ENCODE measurements around the gene GPRIN2.

The GPRIN2 gene

DNA sequence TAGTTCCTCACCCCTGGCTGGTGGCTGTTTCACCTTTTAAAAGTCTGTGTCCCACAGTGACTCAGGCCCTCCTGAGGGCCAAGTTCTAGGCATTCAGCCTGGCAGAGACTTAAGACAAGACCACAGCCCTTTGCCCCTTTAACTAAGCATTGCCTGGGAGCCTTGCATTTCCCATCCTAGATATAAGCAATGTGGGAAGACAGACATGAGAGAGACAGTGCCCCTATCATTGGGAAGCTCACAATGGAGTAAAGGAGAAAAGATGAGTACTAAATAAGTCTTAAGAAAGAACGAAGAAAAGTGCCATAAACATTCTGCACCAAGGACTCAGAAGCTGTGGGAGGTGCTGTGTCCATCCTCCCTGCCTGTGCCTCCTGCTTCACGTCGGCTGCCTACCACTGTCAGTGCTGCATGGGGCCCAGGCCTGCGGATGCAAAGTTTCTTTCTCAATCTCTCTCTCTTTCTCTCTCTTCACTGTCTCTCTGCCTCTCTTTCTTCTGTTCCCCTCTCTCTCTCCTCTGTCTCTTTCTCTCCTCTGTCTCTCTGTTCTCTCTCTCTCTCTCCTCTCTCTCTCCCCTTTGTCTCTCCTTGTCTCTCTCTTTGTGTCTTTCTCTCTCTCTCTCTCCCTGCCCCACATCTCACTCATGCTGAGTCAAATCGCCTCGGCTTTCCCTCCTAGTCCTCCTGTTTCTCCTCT lies 21.5 kb downstream of the GPRIN2 start:
- peak; percentile 11 for DNase-seq

DNA sequence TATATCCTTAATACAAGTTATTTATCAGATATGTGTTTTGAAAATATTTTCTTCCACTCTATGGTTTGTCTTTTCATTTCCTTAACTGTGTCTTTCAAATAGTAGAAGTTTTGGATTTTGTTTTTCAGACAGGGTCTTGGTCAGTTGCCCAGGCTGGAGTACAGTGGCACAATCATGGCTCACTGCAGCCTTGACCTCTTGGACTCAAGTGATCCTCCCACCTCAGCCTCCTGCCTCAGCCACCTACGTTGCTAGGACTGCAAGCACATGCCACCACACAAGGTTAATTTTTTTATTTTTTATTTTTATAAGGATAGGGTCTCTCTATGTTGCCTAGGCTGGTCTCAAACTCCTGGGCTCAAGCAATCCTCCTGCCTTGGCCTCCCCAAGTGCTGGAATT lies 24.2 kb downstream of the GPRIN2 start:
- peak; percentile 21 for DNase-seq

DNA sequence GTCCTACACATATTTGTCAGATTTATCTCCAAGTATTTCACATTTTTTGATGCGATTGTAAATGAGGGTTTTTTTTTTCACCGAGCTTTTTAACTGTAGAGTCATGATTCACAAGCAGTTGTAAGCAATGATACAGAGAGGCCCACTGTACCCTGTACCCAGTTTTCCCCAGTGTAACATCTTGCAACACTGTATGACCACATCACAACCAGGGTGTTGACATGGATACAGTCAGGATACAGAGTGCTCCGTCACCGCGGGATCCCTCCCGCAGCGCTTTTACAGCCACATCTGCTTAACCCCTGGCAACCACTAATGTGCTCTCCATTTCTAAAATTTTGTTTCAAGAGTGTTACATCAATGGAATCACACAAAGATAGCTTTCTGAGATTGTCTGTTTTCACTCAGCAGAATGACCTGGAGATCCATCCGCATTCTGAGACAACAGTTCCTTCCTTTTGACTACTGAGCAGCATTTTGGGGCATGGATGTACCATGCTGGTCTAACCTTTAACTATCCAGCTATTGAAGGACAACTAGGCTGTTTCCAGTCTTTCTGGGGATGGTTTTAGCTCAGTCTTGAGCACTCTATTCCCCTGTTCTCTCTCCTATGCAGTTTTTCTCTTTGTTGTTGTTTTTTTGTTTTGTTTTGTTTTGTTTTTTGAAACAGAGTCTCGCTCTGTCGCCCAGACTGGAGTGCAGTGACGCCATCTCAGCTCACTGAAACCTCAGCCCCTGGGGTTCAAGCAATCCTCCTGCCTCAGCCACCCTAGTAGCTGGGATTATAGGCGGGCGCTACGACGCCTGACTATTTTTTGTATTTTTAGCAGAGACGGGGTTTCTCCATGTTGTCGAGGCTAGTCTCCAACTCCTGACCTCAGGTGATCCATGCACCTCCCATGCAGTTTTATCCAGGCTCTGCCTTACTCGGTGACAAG lies 25.9 kb downstream of the GPRIN2 start:
- DNase-seq = peak; percentile 19

DNA sequence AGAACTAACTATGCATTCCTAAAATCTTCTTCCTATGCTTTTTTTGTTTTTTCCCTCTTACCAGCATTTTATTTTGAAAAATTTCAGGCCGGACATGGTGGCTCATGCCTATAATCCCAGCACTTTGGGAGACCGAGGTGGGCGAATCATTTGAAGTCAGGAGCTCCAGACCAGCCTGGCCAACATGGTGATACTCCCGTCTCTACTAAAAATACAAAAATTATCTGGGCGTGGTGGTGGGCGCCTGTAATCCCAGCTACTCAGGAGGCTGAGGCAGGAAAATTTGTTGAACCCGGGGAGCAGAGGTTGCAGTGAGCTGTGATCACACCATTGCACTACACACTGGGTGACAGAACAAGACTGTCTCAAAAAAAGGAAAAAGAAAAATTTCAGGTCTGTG lies 26.7 kb downstream of the GPRIN2 start:
- DNase-seq = peak; percentile 3

DNA sequence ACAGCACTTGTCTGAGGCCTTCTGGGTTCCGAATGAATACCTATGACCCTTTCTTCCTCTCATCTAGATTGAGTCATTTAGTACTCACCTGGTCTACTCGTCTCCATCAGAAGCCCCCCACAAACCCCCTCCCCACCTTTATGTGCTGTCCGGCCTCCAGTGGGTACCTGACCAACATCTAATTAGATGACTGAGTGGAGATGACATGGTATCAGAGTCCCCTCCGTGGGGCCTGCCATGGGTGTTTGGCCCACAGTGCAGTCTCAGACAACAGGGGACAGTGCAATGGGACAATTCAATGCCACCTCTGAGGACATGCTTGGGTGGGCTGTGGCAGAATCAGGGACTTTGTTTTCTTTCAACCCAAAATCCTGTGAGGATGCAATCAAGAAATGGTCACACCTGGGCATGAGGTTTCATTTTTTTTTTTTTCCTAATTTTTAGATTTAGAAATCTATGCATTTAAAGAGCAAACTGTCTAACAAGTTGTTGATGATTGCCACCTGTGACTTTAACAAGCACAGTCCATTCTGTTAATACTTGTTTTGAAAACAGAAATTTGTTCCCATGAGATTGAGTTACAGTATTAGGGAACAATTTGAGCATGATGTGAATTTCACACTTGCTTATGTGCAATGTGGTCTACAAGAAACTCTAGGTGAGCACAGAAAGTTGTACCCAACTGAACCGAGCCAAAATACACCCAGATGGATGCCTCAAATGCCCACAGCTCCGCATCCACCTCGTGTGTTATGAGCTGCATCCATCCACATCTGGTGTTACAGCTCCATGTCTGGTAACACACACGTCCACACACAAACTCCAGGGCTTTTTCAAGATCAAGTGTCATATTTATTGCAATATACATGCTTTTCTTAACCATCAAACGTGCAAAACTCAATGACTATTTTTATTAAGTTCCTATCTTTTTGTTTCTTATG lies 27.5 kb downstream of the GPRIN2 start:
- DNase-seq = peak; percentile 29

DNA sequence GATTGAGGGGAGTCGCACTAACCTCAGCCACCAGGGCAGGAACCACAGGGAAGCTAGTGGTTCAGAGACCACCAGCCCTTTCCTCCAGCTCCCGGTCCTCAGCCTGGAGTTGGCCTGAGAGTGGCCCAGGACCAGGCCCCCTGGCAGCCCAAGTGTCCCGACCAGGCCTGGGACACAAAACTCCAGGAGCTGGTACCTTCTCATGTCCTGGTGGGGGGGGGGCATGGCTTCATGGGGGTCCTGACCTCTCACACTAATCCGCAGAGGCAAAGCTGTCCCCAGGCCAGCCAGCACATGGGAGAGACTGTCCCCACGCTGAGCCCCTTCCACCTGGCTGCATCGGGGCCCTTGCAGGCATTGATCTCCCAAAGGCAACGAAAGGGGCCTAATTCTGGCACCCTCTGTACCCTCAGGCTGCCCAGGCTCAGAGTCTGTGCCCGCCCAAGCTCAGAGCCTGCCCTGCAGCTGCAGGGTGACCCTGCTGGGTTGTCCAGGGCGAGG lies 28.2 kb downstream of the GPRIN2 start:
- peak; percentile 31 for DNase-seq

DNA sequence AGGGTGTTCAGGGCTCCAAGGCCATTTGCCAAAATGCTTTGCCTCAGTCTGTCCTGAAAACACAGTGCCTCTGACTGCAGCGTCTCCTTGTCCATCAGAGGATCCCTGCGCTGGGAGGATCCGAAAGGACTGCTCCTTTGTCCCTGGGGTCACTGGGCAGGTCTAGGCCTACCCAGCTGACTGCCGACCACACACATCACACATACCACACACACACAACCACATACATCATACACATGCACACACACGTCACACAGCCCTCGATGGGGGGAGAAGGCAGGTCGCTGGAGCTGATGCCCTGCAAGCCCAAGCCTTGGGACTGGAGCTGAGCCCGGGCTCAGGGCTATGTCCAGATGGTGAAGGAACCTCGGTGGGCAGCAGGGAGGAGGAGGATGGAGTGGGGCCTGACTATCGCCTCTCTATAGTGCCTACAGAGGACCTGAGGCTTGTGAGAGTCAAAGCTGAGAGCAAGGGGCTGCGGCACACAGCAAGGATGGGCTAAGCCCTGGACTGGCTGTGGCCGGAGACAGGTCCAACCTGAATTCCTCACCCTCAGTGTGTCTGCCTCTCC lies 29.1 kb downstream of the GPRIN2 start:
- peak; percentile 28 for DNase-seq

DNA sequence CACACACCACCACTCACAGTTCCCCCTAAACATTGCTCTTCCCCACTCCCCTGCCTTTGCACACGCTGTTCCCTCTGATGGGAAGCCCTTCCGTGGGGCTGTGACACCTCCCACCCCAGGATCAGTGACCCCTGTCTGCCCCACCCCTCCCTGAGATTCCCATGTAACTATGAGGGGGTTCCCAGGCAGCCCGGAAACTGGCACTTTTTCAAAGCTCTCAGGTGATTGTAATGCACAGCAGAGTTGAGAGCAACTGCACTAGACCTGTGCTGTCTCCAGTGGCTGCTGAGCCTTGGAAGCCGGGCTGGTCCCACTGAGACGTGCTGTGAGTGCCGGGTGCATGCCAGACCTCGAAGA lies 29.8 kb downstream of the GPRIN2 start:
- DNase-seq = peak; percentile 23

DNA sequence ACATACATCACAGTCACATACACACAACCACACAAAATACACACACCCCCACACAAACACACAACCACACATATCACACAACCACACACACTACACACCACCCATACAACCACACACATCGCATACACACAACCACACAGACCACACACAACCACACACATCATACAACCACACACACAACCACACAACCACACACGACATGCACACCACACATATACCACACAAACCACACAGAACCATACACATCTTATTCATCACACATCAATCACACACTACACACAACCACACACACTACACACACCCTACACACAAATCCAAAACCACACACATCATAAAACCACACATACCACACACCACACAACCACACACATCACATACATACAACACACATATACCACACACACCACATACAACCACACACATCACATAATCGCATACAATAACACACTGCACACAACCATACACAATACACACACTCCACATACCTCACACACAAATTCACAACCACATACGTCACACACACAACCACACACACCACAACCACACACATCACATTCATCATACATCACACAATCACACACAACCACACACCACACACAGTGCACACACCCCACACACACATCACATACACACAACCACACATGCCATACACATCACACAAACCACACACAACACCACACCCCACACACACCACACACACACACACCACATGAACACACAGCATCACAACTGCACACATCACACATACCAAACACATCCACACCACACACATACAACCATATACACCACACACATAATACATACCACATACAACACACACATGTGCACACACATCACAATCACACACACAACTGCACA lies 30.4 kb downstream of the GPRIN2 start:
- DNase-seq = peak; percentile 28

DNA sequence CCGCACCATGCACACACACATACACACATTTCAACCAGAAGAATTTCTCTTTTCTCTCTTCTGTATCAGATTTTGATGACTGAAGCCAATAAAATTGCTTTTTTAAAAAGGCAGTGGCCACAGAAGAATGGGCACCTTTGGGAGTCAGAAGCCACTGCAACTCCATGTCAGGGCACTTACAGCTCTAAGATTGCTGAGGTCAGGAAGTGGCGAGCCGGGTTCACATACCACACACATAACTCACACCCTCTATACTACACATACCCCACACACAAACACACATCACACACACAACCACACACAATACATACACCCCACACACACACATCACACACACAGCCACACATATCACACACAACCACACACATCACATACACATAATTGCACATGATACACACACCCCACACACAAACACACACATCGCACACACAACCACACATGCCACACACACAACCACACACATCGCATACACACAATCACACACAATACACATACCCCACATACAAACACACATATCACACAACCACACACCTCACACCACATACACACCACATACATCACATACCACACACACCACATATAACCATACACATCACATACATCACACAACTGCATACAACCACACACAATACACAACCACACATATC lies 31.2 kb downstream of the GPRIN2 start:
- DNase-seq = peak; percentile 7

DNA sequence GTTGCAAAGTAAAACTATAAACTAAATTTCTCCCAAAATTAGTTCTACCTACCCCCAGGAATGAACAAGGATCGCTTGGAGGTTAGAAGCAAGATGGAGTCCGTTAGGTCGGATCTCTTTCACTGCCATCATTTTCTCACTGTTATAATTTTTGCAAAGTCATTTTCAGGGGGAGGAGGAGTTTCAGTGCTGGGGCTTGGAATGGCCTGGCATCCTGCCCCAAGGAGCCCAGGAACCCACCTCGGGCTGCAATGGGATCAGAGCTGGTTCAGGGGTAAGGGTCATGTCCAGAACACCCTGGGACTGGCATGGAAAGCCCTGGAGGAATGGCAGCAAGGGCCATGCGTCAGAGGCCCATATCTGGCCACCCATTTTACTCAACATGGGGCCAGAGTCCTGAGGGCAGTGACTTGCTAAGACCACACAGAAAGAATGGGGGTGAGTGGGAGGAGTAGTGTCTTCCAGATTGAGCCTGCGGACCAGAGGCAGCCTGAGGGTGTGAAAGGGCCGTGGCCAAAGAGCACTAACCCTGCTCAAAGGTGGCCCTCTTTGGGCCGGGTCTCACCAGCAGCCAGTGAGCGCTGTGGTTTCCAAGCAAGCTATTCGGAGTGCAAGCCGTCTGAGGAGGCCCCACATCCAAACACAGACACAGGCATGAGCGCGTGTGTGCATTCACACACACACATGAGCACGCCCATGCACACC lies 31.8 kb downstream of the GPRIN2 start:
- DNase-seq = peak; percentile 29

DNA sequence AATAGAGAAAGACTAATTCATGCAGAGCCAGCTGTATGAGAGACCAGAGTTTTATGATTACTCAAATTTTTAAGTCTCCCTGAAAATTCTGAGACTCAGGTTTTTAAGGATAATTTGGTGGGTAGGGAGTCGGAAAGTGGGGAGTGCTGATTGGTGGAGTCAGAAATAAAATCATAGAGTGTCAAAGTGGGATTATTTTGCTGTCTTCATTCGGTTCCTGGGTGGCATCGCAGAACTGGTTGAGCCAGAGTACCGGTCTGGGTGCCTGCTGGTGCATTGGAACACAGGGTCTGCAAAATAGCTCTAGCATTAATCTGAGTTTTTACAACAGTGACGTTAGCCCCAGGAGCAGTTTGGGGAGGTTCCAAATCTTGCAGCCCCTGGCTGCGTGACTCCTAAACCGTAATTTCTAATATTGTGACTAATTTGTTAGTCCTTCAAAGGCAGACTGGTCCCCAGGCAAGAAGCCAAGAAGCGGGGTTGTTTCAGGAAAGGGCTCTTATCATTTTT lies 32.4 kb downstream of the GPRIN2 start:
- peak; percentile 19 for DNase-seq

DNA sequence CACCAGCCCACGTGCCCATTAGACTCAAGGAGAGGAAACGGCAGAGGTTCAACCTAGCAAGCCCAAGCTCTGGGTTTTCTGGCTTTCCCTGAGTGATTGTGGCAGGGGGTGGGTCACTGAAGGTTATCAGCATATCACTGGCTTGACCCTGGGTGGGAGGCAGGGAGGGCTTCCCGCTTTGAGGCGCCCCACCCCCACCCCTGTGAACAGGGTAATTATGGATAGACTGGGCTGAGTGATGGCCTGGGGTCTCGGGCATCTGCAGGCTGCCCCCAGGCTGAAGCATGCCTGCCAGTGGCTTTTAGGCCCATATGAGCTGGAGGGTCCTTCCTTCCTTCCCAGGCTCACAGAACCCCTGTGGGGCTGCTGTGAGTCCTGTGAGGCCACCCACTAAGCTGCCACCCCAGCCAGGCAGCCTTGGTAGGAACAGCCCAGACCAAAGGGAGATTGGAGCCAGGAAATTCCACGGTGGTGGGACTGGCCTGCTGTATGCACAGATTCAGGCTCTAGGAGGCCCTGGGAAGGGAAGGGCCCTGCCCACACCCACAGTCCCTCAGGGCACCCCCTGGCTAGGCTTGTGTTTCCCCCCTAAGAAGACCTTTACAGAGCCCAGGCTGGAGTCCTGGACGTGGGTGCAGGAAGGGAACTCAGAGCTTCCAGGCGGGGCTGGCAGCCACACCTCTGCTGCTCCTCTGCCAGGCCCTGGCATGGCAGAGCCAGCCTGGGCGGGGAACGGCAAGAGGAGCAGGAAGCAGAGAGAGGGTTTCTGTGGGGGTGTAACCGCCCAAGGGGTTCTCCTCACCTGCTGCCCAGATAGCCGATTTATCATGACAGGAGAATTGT lies 33.1 kb downstream of the GPRIN2 start:
- DNase-seq = peak; percentile 23

DNA sequence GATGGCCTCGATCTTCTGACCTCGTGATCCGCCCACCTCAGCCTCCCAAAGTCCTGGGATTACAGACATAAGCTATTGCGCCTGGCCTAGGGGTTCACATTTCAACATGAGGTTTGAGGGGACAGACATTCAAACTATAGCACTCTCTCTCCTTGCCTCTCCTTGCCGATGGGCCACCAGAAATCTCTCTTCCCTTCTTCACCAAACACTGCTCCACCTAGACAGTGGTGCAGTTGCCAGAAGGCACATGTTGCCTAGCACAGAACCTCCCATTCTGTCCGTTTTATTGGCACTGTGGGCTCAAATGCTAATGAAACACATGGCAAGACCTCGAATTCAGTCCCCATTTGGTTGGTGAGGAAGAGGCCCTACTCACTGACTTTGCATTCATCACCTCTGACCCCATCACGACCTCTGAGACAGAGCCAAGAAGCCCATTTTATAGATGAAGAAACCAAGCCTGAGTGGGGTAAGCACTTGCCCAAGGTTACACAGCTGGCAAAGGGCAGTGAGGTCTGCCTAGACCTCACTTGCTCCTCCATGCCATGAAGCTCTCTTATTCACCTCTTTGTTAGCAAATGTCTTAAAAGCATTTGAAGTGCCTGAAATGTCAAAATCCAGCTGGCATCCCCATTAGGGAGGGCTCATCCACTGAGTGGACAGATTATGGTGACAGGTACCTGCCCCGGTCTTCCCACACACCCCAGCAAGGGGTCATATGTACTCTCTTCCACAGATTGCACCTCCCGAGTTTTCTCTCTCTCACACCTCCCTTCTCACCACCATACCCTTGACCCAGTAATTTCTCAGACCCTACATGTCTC lies 34.0 kb downstream of the GPRIN2 start:
- DNase-seq = peak; percentile 16

DNA sequence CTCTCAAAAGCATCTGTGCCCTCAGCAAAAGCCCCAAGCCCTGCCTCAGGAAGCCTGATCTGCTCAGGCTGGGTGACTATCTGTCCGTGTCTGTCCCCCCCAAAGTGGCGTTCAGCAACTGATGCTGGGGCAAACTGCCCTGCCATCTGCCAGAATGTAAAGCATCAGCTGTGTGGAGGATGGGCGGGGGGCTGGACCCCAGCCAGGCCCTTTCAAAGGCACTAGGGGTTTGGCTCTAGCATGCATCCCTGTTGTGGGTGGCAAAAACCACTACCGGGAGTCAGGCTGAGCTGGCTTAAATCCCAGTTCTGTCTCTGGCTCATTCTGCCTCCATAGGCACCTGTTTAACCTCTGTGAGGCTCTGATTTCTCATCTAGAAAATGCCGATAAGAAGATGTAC lies 35.5 kb downstream of the GPRIN2 start:
- peak; percentile 12 for DNase-seq

DNA sequence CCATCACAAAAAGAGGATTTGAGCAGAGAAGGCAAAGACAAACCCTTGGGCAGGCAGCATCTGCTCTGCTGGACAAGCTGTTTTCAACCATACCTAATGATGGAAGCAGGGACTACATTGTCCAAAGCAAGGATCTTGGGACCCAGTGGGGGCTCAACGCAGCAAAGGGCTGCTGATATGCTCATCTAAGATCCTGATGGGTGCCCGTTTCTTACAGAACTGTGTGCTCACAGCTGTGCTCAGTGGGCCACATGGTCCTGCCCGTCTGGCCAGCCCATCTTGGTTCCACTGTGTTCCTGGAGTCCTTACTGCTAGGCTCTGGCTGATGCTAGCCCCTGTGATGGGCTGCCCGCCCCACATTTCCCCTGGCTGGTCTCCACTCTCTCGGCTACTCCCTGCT lies 36.1 kb downstream of the GPRIN2 start:
- DNase-seq = peak; percentile 28

DNA sequence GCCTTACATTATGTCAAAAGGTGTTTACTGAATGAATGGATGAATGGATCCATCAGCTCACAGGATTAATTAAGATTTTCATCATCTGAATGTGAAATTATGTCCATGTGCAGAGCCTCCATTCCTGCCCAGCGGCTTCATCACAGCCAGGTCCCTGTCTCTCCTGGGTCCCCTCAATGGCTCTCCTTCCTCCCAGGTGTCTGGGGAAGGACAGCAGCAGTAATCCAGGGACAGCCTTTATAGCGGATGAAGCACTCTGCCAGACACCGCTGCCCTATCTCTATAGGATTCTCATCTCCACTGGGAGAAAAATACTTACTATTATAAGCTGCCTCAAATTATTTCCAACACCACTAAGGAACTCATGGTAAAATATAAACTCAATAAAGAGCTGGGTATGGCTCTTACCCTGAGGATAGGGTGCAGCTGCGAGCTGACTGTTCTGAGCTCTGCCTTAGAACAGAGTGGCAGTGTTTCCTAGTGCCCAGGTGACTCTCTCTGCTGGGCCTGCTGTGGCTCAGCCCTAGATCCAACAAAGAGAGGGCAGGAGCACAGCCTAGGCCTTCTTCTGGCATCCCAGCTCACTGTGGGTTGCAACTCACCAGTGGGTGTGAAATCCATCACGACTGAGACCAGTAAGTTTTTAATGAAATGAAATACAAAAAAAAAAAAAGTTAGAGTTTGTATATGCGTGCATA lies 38.3 kb downstream of the GPRIN2 start:
- DNase-seq = peak; percentile 21

DNA sequence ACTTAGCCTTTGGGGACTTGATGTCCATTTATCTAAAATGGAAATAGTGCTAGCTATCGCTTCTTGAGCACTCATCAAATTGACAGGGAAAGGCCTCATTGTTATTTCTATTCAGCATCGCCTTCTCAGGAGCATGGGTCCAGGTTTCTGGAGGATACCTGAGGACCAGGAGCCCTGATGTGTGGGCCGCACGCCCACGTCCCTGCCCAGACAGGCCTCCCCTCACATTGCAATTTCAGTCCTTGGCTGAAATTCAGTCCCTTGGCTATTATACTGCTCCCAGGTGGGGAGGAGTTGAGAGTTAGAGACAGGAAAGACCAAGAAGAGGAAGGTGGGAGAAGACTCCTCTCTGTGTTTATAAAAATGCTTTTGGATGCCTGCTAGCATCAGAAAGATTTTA lies 38.9 kb downstream of the GPRIN2 start:
- DNase-seq = peak; percentile 14
